ENCODE results near the gene MCC.

DNA sequence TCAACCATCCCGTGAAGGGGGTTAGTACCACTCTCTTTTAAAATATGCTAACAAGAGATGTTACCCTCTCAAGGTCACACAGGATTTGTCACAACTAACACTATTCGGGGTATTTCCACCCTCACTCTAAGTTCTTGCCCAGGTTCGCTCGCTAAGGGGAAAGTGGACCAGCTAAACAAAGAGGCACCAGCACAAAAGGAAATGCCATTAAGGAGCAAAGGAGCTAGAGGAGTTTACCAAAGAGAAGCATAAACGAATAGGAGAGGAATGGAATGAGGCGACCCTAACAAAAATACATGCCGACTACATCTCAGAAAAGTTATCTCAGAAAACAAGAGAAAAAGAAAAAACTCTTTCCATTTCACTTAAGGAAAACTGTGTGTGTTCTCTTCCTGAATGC is 340.7 kb downstream of the MCC start:
- TF ChIP-seq, protein P1, sequence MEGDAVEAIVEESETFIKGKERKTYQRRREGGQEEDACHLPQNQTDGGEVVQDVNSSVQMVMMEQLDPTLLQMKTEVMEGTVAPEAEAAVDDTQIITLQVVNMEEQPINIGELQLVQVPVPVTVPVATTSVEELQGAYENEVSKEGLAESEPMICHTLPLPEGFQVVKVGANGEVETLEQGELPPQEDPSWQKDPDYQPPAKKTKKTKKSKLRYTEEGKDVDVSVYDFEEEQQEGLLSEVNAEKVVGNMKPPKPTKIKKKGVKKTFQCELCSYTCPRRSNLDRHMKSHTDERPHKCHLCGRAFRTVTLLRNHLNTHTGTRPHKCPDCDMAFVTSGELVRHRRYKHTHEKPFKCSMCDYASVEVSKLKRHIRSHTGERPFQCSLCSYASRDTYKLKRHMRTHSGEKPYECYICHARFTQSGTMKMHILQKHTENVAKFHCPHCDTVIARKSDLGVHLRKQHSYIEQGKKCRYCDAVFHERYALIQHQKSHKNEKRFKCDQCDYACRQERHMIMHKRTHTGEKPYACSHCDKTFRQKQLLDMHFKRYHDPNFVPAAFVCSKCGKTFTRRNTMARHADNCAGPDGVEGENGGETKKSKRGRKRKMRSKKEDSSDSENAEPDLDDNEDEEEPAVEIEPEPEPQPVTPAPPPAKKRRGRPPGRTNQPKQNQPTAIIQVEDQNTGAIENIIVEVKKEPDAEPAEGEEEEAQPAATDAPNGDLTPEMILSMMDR (conservative IDR thresholded peaks at IDR 0.05; ENCODE audit: low read length) = no peak
- TF ChIP-seq EZH2phosphoT487 (IDR thresholded peaks at IDR 0.05; ENCODE audit: borderline replicate concordance, low read depth, low read length) = no peak
